HG02763 (cell line): Measurements from ENCODE around the gene PPP2R5A.
"Not testable (repeated sequence)": the region's sequence is repeated elsewhere in the genome, so short reads cannot be mapped to it uniquely, and the experiment has no call there.

Experiments used
- ATAC-seq: cut with Tn5 transposase; IDR thresholded peaks from one replicate; pipeline ENCODE4 v1.9.1; 2021; ENCODE audit warnings: mild to moderate bottlenecking, moderate library complexity; ENCODE audit not compliant: unreplicated experiment

Gene PPP2R5A

GRCh38 chr1:212351588-212352362, 66.6 kb downstream of the PPP2R5A start:
- ATAC-seq: no peak

DNA sequence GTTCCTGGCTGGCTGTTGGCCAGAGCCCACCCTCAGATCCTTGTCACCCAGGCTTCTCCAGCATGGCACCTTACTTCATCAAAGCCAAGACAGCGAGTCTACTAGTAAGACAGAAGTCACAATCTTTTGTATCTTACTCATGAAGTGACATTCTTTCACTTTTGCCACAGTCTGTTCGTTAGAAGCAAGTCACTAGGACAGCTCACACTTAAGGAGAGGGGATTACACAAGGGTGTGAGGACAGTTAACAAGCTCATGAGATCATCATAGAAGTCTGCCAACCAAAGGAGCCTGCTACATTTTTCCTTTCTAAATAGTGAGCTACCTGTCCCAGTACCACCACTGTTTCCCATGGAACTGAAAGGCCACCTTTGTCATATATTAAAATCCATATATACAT, 68.0 kb downstream of the PPP2R5A start:
- no peak for ATAC-seq

- ATAC-seq: no peak
Measured at GRCh38 chr1:212354464-212354863, 69.3 kb downstream of the PPP2R5A start.

GRCh38 chr1:212355230-212355969, 70.2 kb downstream of the PPP2R5A start:
- ATAC-seq: no peak

GRCh38 chr1:212359794-212360479, 74.7 kb downstream of the PPP2R5A start:
- ATAC-seq: no peak

GRCh38 chr1:212364985-212365384, 79.8 kb downstream of the PPP2R5A start:
- ATAC-seq: no peak

DNA sequence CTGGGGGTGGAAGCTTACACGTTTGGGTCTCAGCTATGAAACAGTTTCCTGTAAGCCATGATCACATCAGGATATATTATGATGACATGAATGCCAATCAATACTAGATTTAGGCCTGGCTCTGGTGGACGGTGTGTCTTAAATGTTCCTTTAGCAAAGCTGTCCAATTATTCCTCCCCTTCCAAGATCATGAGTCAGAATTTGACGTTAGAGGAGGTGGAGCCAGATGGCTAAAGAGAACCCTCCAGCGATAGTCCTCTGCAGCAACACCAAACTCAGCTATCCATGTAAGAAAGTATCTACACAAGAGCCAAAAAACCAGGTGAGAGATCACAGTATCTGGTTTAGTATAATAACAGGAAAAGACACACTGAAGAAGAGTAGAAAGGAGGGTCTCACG, 81.7 kb downstream of the PPP2R5A start:
- no peak for ATAC-seq

- ATAC-seq: no peak
Measured at GRCh38 chr1:212367474-212368072, 82.4 kb downstream of the PPP2R5A start.

GRCh38 chr1:212368073-212368484, 82.9 kb downstream of the PPP2R5A start:
- ATAC-seq: no peak

GRCh38 chr1:212375986-212376385, 90.8 kb downstream of the PPP2R5A start:
- ATAC-seq: no peak

DNA sequence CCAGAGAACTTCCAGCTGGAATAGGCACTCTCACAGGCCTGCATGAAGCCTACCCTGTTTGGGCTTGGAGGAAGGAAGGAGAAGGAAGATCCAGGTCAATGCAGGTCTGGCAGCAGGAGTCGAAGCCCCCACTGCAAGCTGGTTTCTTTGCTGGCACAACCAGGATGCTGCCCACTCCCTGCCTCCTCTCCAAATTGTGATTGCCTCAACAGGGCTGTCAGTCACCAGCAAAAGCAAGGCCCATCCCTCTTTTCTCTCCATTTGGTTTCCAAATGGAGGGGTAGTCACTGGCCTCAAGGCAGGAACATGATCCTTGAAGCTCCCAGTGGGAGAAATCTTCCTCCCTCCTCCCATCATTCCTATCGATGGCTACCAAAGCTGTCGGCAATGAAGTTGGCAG, 92.4 kb downstream of the PPP2R5A start:
- ATAC-seq: no peak

- no peak for ATAC-seq
Measured at GRCh38 chr1:212379366-212379765, 94.2 kb downstream of the PPP2R5A start.

DNA sequence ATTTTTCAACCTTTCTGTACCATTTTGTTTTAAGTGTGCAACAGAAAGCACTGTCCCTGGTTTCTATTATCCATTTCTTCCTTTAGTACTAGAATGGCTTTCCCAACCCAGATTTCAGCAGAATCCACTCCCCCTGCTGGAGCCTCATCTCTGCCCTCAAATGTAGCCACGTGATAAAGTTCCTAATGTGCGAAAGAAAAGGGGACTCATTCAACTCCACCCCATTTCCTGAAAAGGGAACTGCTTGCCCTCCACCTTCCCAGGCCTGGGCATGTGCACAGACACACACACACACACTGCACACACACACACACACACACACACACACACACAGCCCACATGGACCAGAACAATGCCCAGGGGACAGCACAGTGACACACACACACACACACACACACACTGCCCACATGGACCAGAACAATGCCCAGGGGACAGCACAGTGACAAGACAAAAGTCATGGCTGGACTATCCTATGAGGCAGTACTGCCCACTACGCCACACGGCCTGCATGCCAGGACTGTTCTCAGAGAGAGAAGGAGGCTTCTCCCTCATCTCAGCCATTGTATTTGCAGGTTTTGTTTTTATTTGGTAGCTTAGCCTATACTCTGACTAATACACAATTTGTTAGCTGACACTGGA, 96.3 kb downstream of the PPP2R5A start:
- ATAC-seq: no peak

DNA sequence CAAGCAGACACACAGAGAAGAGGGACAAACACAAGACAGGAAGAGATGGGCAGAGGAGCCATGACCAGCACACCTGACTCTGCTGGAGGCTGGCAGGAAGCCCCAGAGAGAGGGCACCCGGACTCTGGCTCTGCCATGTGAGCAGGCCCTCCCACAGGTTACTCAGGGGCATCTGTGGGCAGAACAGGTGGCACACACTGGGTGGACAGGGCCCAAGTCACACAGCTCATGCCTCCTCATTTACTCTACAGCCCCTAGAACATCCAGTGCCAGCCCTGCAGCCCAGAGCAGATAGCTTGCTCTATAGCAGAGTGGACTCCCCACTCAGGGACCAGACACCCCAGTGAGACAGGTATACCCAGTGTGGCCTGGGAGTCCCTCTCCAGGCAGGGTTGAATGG, 100.8 kb downstream of the PPP2R5A start:
- no peak for ATAC-seq

DNA sequence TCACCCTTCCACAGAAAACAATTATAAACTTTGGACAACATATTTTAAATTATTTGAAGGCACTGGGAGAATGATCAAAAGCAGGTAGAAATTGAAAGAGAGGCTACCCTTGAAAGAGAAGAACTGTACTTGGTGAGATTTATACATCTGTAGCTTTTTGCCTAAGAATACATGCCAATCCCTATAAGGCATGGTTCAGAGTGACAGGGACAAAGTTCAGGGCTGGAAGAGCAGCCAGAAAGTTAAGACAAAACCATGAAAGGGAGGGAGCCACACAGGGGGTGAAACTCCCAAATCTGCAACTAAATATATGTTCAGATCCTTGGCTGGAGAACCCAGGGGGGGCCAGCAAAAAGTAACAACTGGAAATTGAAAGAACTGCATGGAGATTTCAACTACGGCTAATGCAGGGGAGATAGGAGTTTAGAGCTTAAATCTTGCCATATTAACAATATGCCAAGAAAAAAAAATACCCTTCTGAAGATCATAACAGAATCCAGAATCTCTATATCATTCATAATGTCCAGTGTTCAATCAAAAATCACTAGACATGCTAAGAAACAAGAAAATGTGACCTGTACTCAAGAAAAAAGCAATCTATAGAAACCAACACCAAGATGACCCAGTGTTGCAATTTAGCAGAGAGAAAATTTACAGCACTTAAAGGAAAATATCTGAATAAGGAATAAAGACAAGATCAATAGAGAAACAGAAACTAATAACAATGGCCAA, 103.9 kb downstream of the PPP2R5A start:
- no peak for ATAC-seq

GRCh38 chr1:212395678-212396437, 110.6 kb downstream of the PPP2R5A start:
- not testable (repeated sequence) for ATAC-seq

DNA sequence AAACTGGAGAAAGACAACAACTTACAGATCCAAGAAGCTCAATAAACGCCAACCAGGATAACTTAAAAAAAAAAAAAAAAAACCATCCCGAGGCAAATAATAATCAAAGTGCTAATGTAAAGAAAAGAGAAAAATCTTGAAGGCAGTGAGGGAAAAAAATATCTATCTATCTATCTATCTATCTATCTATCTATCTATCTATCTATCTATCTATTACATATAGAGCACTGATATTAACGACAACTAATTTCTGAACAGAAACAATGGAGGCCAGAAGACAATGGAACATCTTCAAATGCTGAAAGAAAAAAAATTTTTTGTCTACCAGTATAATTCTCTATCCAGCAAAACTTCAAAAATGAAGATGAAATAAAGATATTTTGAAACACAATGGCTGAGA, 111.4 kb downstream of the PPP2R5A start:
- ATAC-seq: no peak

DNA sequence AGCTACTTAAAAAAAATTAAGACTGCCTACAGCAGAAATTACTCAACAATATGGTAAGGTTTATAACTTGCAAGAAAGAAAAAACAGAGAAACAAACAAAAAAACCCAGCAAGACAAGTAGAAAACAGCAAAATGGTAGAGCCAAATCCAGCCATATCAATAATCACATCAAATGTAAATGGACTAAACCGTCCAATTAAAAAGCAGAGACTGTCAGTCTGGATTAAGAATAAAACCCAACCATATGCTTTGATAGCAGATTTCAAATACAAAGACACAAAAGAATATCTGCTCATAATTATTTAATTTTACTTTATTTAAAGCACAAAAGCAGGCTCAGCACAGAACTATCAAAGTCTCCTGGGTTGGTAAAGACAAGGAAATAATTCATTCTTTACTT, 112.0 kb downstream of the PPP2R5A start:
- ATAC-seq: no peak

- ATAC-seq: no peak
Measured at GRCh38 chr1:212401042-212401441, 115.8 kb downstream of the PPP2R5A start.
